Mesenchymal stem cell (in vitro differentiated cells and primary cell): ENCODE results near the gene KIRREL3.

ENCODE experiments used
- DNase-seq: peaks from one replicate; pipeline ENCODE4 v3.0.0-alpha.2; 2013
- H2AFZ ChIP-seq: one replicate; pipeline ENCODE4 v1.6.1; 2013; ENCODE audit warnings: low read depth, mild to moderate bottlenecking, control low read depth, inconsistent platforms, low read length, moderate library complexity
- H2AK5ac ChIP-seq: 2 replicates; pipeline ENCODE4 v1.6.1; 2013; ENCODE audit warnings: low read length, moderate library complexity, mild to moderate bottlenecking, inconsistent platforms; ENCODE audit not compliant: severe bottlenecking
- H2BK120ac ChIP-seq: one replicate; pipeline ENCODE4 v1.6.1; 2013; ENCODE audit warnings: low read depth, mild to moderate bottlenecking, inconsistent platforms, low read length, moderate library complexity
- H2BK12ac ChIP-seq, 2 experiments: one replicate each; pipeline ENCODE4 v1.6.1; 2013; ENCODE audit warnings: inconsistent platforms in 2 of 2, low read length in 2 of 2, mild to moderate bottlenecking in 2 of 2, moderate library complexity in 2 of 2, control low read depth in 1 of 2
- H2BK15ac ChIP-seq: one replicate; pipeline ENCODE4 v1.6.1; 2013; ENCODE audit warnings: mild to moderate bottlenecking, low read depth, inconsistent platforms; ENCODE audit not compliant: poor library complexity, severe bottlenecking
- H2BK5ac ChIP-seq: 2 replicates; pipeline ENCODE4 v1.6.1; 2013; ENCODE audit warnings: low read depth, mild to moderate bottlenecking, low read length, control low read depth, inconsistent platforms; ENCODE audit not compliant: poor library complexity, severe bottlenecking
- H3K14ac ChIP-seq, 2 experiments: one replicate each; pipeline ENCODE4 v1.6.1; 2013; ENCODE audit warnings: inconsistent platforms in 2 of 2, low read length in 2 of 2, control low read depth in 1 of 2, mild to moderate bottlenecking in 1 of 2, moderate library complexity in 1 of 2
- H3K18ac ChIP-seq, 2 experiments: one replicate each; pipeline ENCODE4 v1.6.1; 2013; ENCODE audit warnings: inconsistent platforms in 2 of 2, low read length in 2 of 2, control low read depth in 1 of 2, low read depth in 1 of 2, mild to moderate bottlenecking in 1 of 2
- H3K23ac ChIP-seq, 2 experiments: one replicate each; pipeline ENCODE4 v1.6.1; 2013; ENCODE audit warnings: inconsistent platforms in 2 of 2, low read length in 2 of 2, mild to moderate bottlenecking in 2 of 2, moderate library complexity in 2 of 2, control low read depth in 1 of 2
- H3K27ac ChIP-seq: 2 replicates; pipeline ENCODE4 v1.5.1; 2013; ENCODE audit warnings: mild to moderate bottlenecking, moderate library complexity, low read length, control low read depth, inconsistent platforms; ENCODE audit not compliant: poor library complexity, severe bottlenecking
- H3K27me3 ChIP-seq, 2 experiments: 2 replicates each; pipeline versions ENCODE4 v1.6.1 to v1.7.0; 2013; ENCODE audit warnings: low read length in 2 of 2, mild to moderate bottlenecking in 2 of 2, moderate library complexity in 2 of 2, control low read depth in 1 of 2, inconsistent platforms in 1 of 2; ENCODE audit not compliant: control insufficient read depth in 1 of 2, insufficient read depth in 1 of 2
- H3K36me3 ChIP-seq, 2 experiments: 2 replicates each; pipeline versions ENCODE4 v1.6.1 to v1.7.0; 2013; ENCODE audit warnings: low read length in 2 of 2, control low read depth in 1 of 2, inconsistent platforms in 1 of 2, low read depth in 1 of 2, mild to moderate bottlenecking in 1 of 2; ENCODE audit not compliant: insufficient read depth in 2 of 2, control insufficient read depth in 1 of 2
- H3K4ac ChIP-seq, 2 experiments: one replicate each; pipeline ENCODE4 v1.6.1; 2013; ENCODE audit warnings: inconsistent platforms in 2 of 2, low read length in 2 of 2, mild to moderate bottlenecking in 2 of 2, moderate library complexity in 2 of 2, control low read depth in 1 of 2, low read depth in 1 of 2
- H3K4me1 ChIP-seq: 2 replicates; pipeline ENCODE4 v1.6.1; 2013; ENCODE audit warnings: low read depth, low read length, control low read depth; ENCODE audit not compliant: control insufficient read depth, insufficient read depth
- H3K4me2 ChIP-seq: 2 replicates; pipeline ENCODE4 v1.6.1; 2013; ENCODE audit warnings: low read length, mild to moderate bottlenecking, inconsistent platforms; ENCODE audit not compliant: poor library complexity, severe bottlenecking
- H3K4me3 ChIP-seq, 2 experiments: 2 replicates each; pipeline versions ENCODE4 v1.5.1 to v1.7.0; 2013; ENCODE audit warnings: low read length in 2 of 2, mild to moderate bottlenecking in 2 of 2, control low read depth in 1 of 2, low read depth in 1 of 2; ENCODE audit not compliant: insufficient read depth in 1 of 2
- H3K79me1 ChIP-seq: replicated peaks from 2 replicates; pipeline ENCODE4 v1.6.1; 2013; ENCODE audit warnings: mild to moderate bottlenecking, control low read depth, low read length, inconsistent platforms; ENCODE audit not compliant: poor library complexity, severe bottlenecking
- H3K9ac ChIP-seq: 2 replicates; pipeline ENCODE4 v1.7.0; 2013; ENCODE audit warnings: mild to moderate bottlenecking, low read length, moderate library complexity
- H3K9me3 ChIP-seq: 2 replicates; pipeline ENCODE4 v1.7.0; 2013; ENCODE audit warnings: mild to moderate bottlenecking, low read length; ENCODE audit not compliant: control insufficient read depth
- H4K8ac ChIP-seq: one replicate; pipeline ENCODE4 v1.6.1; 2013; ENCODE audit warnings: inconsistent platforms, mild to moderate bottlenecking, low read length, moderate library complexity
- H4K91ac ChIP-seq: one replicate; pipeline ENCODE4 v1.6.1; 2013; ENCODE audit warnings: mild to moderate bottlenecking, low read length, inconsistent platforms
- WGBS: methylation state at CpG from one replicate; pipeline ENCODE4 v1.1.7; 2013; ENCODE audit warnings: mixed read lengths; 5-methylcytosine and 5-hydroxymethylcytosine counted together

KIRREL3 gene

GRCh38 chr11:126495281-126496220 is 505.0 kb downstream of the KIRREL3 start:
- peaks cover 0 to 17% of the 10 kb centered on the region in 2 experiments for H3K27me3 ChIP-seq
- H2BK12ac ChIP-seq, result no peak overlapping the region
- peak overlapping the region in 1 of 2 experiments; percentile 87 for H3K23ac ChIP-seq
- no peak overlapping the region for H3K4me3 ChIP-seq
- no peak overlapping the region for H2AFZ ChIP-seq
- H3K14ac ChIP-seq, result no peak overlapping the region
- 73% methylated on average over 11 of the region's 13 CpGs for WGBS
- no peaks in the 10 kb centered on the region for H3K9me3 ChIP-seq
- H3K4ac ChIP-seq, result no peak overlapping the region
- no peak overlapping the region for H3K4me2 ChIP-seq
- no peak overlapping the region for H2BK5ac ChIP-seq
- H3K36me3 ChIP-seq, result no peaks in the 10 kb centered on the region
- no peak overlapping the region for H3K18ac ChIP-seq
- no peaks in the 10 kb centered on the region for H3K4me1 ChIP-seq
- no peak overlapping the region for H4K91ac ChIP-seq
- DNase-seq, result no peak
- no peak overlapping the region for H3K27ac ChIP-seq
- H4K8ac ChIP-seq, result no peak overlapping the region
- H3K79me1 ChIP-seq, result no peaks in the 10 kb centered on the region
- no peak overlapping the region for H2BK15ac ChIP-seq
- no peak overlapping the region for H3K9ac ChIP-seq
- H2BK120ac ChIP-seq, result no peak overlapping the region
- no peak overlapping the region for H2AK5ac ChIP-seq

GRCh38 chr11:126494831-126495230 is 505.7 kb downstream of the KIRREL3 start:
- no peak overlapping the region for H4K8ac ChIP-seq
- no peak overlapping the region for H2AK5ac ChIP-seq
- no peak overlapping the region for H2BK120ac ChIP-seq
- no peak overlapping the region for H4K91ac ChIP-seq
- H3K14ac ChIP-seq, result peak overlapping the region in 1 of 2 experiments; percentile 69
- H3K27me3 ChIP-seq, result peaks cover 0 to 12% of the 10 kb centered on the region in 2 experiments
- no peaks in the 10 kb centered on the region for H3K79me1 ChIP-seq
- no peak overlapping the region for H3K23ac ChIP-seq
- no peak for DNase-seq
- no peaks in the 10 kb centered on the region for H3K9me3 ChIP-seq
- no peak overlapping the region for H2BK12ac ChIP-seq
- H3K27ac ChIP-seq, result no peak overlapping the region
- H3K4ac ChIP-seq, result no peak overlapping the region
- no peak overlapping the region for H2AFZ ChIP-seq
- H3K18ac ChIP-seq, result no peak overlapping the region
- no peak overlapping the region for H2BK5ac ChIP-seq
- whole genome bisulfite sequencing, result 86% methylated on average over 10 of the region's 10 CpGs
- no peak overlapping the region for H2BK15ac ChIP-seq
- H3K36me3 ChIP-seq, result no peaks in the 10 kb centered on the region
- H3K4me2 ChIP-seq, result no peak overlapping the region
- H3K4me3 ChIP-seq, result no peak overlapping the region
- H3K4me1 ChIP-seq, result no peaks in the 10 kb centered on the region
- H3K9ac ChIP-seq, result no peak overlapping the region

GRCh38 chr11:126492331-126493082 is 508.1 kb downstream of the KIRREL3 start:
- no peak overlapping the region for H2BK5ac ChIP-seq
- WGBS, result 79% methylated on average over 13 of the region's 13 CpGs
- H4K8ac ChIP-seq, result no peak overlapping the region
- no peak overlapping the region for H3K4me3 ChIP-seq
- no peak overlapping the region for H3K18ac ChIP-seq
- H3K9ac ChIP-seq, result no peak overlapping the region
- H3K14ac ChIP-seq, result no peak overlapping the region
- no peak overlapping the region for H2BK15ac ChIP-seq
- H2AK5ac ChIP-seq, result no peak overlapping the region
- no peaks in the 10 kb centered on the region for H3K4me1 ChIP-seq
- H3K27me3 ChIP-seq, result peaks cover 0 to 2% of the 10 kb centered on the region in 2 experiments
- no peak overlapping the region for H3K23ac ChIP-seq
- no peak overlapping the region for H3K4me2 ChIP-seq
- no peak overlapping the region for H3K27ac ChIP-seq
- no peak overlapping the region for H2AFZ ChIP-seq
- no peak for DNase-seq
- no peaks in the 10 kb centered on the region for H3K9me3 ChIP-seq
- H2BK120ac ChIP-seq, result no peak overlapping the region
- H3K79me1 ChIP-seq, result no peaks in the 10 kb centered on the region
- H3K36me3 ChIP-seq, result no peaks in the 10 kb centered on the region
- no peak overlapping the region for H4K91ac ChIP-seq
- no peak overlapping the region for H2BK12ac ChIP-seq
- no peak overlapping the region for H3K4ac ChIP-seq

- Histone ChIP-seq H3K4me1 (no peaks in the 10 kb centered on the region), H4K91ac (no peak overlapping the region), H2BK120ac (no peak overlapping the region)
These were observed 509.5 kb downstream of the KIRREL3 start for GRCh38 chr11:126491092-126491491.

More at GRCh38 chr11:126491092-126491491, 509.5 kb downstream of the KIRREL3 start:
- no peak overlapping the region for H3K27ac ChIP-seq
- H3K23ac ChIP-seq, result no peak overlapping the region
- H2AFZ ChIP-seq, result no peak overlapping the region
- no peak overlapping the region for H3K4me3 ChIP-seq
- no peaks in the 10 kb centered on the region for H3K9me3 ChIP-seq
- H3K27me3 ChIP-seq, result no peaks in the 10 kb centered on the region
- no peak overlapping the region for H2AK5ac ChIP-seq
- no peak overlapping the region for H2BK12ac ChIP-seq
- no peak overlapping the region for H3K18ac ChIP-seq
- DNase-seq, result no peak
- H3K4ac ChIP-seq, result no peak overlapping the region
- 53% methylated on average over 13 of the region's 13 CpGs for WGBS
- H2BK15ac ChIP-seq, result no peak overlapping the region
- H3K36me3 ChIP-seq, result no peaks in the 10 kb centered on the region
- no peak overlapping the region for H3K14ac ChIP-seq
- no peak overlapping the region for H3K9ac ChIP-seq
- H4K8ac ChIP-seq, result no peak overlapping the region
- H2BK5ac ChIP-seq, result no peak overlapping the region
- H3K79me1 ChIP-seq, result no peaks in the 10 kb centered on the region
- H3K4me2 ChIP-seq, result no peak overlapping the region
